ENCODE measurements around the gene PDE4D.

PDE4D gene

DNA sequence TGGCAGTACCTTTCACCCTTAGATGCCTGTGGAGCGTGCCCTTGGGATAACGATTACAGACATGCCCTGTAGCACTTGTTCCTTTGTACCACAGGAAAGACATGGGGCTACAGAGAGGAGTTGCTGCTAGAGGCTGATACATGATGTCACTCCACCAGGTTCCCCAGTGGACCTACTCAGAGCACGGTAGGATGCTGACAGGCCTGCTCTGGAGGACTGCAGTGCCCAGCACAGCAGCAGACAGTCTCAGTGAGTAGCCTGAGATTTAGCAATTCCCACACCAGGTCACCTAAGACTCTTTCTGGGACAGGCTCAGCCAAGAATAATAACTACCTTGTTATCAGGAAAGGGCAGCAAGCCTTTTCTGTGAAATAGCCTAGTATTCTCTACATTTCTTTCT, 28.8 kb downstream of the PDE4D start:
- H3K4me3 Mint-ChIP-seq, result no peak overlapping the region
- no peak overlapping the region for H3K27ac Mint-ChIP-seq
- ATAC-seq (replicated peaks) (no peak), DNase-seq (no peak)
- peaks cover 0 to 2% of the 10 kb centered on the region in 2 donors for H3K9me3 Mint-ChIP-seq
- H3K27me3 Mint-ChIP-seq, result no peaks in the 10 kb centered on the region
- H3K36me3 Mint-ChIP-seq (ENCODE audit: insufficient read depth), result no peaks in the 10 kb centered on the region
- H3K4me1 Mint-ChIP-seq (ENCODE audit: low read depth in 2 of 2), result no peaks in the 10 kb centered on the region

DNA sequence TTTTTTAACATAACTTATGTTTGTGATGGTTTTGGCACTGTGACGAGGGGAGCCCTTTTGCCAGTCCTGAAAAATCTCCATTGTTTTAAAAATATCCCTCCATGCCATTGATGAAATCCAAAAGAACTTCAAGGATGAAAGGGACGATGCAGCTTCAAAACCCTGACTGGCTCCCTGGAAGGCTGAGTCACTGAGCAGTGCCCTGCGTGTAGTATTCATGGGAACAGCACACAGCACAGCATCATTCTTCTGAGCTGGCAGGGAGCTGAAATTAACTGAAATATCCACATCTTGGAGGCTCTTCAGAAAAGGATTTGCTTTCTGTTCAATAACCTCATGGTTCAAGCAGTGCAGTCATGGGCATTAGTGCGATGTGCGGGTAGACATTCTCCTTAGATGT, 29.7 kb downstream of the PDE4D start:
- Mint-ChIP-seq H3K27me3 (no peaks in the 10 kb centered on the region), H3K27ac (no peak overlapping the region), H3K4me1 (ENCODE audit: low read depth in 2 of 2) (no peaks in the 10 kb centered on the region), H3K4me3 (no peak overlapping the region), H3K9me3 (peaks cover 0 to 2% of the 10 kb centered on the region in 2 donors), H3K36me3 (ENCODE audit: insufficient read depth) (no peaks in the 10 kb centered on the region)
- DNase-seq, result no peak
- no peak for ATAC-seq (replicated peaks)

DNA sequence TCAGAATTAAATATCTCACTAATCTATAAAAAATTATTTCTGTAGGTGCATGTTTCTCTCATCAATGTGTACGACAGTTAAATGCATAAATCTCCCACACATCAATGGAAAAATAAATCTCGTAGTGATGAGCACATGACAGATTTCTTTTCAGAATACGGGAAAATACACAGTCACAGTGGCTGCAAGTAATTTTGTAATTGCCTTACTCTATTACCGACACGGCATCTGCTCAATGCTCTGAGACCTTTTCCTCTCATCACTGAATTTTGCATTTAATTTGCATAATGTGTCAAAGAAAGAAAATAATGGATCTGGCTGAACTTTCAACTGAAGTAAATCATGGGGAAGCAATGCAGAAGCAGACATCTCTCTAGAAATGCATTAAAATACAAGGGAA, 37.2 kb downstream of the PDE4D start:
- no peak for DNase-seq
- no peaks in the 10 kb centered on the region for H3K27me3 Mint-ChIP-seq
- H3K4me3 Mint-ChIP-seq, result no peak overlapping the region
- no peak for ATAC-seq (replicated peaks)
- H3K9me3 Mint-ChIP-seq, result peaks cover 0 to 5% of the 10 kb centered on the region in 2 donors
- no peaks in the 10 kb centered on the region for H3K36me3 Mint-ChIP-seq (ENCODE audit: insufficient read depth)
- no peaks in the 10 kb centered on the region for H3K4me1 Mint-ChIP-seq (ENCODE audit: low read depth in 2 of 2)
- H3K27ac Mint-ChIP-seq, result no peak overlapping the region

DNA sequence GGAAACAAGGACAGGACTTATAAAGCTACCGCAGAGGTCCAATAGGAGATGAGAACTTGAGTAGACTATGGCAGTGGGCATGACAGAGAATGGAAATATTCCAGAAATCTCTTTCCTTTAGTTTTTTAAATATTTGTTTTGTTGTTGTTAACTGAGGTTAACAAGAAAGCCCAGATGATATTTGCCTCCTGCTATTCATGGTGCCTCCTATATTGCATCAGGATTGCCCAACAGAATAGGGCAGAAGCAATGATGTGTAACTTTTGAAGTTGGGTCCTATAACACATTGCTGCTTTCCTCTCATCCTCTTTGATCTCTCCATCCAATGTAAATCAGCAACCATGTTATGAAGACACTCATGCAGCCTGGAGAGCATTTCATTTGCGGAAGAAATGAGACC, 42.8 kb downstream of the PDE4D start:
- DNase-seq (no peak), ATAC-seq (replicated peaks) (no peak)
- Mint-ChIP-seq H3K4me1 (ENCODE audit: low read depth in 2 of 2) (no peaks in the 10 kb centered on the region), H3K27me3 (no peaks in the 10 kb centered on the region), H3K27ac (no peak overlapping the region), H3K4me3 (no peak overlapping the region), H3K36me3 (ENCODE audit: insufficient read depth) (no peaks in the 10 kb centered on the region), H3K9me3 (peaks cover 0 to 5% of the 10 kb centered on the region in 2 donors)

DNA sequence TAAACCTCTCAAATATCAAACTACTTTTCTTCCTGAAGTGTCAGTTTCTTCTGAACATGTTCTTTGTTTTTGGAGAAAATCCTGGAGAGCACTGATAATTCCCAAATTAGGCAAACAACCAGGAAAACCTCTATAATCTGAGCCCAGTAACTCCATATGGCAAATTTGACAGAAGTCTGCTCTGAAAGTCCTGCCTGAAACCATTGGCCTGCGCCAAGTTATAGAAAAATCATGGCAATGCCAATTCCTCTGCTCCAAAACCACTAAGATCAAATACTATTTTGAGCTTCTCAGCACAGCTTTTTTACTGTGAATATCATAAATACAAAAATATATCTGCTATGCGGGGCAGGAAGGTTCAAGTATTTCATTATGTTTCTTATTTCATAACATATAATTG, 45.9 kb downstream of the PDE4D start:
- no peak for ATAC-seq (replicated peaks)
- no peak for DNase-seq
- Mint-ChIP-seq H3K4me3 (no peak overlapping the region), H3K36me3 (ENCODE audit: insufficient read depth) (no peaks in the 10 kb centered on the region), H3K9me3 (peaks cover 0 to 3% of the 10 kb centered on the region in 2 donors), H3K27me3 (no peaks in the 10 kb centered on the region), H3K27ac (no peak overlapping the region), H3K4me1 (ENCODE audit: low read depth in 2 of 2) (no peaks in the 10 kb centered on the region)

DNA sequence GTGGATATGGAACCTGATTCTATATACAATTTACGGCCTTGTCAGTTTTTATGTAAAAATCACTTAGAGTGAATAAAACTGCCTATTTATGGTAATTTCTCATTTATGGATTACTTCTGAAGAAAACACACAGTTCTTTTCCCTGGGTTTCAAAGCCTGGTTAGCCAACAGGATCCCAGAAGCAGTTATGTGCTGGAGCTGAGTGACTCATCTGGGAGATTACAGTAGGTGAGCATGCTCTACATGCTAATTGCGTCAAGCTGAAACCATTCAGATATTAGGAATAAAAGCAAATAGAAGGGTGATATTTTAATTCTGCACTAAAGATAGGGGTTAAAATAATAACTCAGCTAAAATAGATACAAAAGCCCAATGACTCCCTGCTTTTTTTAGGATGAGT, 47.8 kb downstream of the PDE4D start:
- Mint-ChIP-seq H3K4me1 (ENCODE audit: low read depth in 2 of 2) (no peaks in the 10 kb centered on the region), H3K27me3 (no peaks in the 10 kb centered on the region)
- ATAC-seq (replicated peaks), result no peak

DNA sequence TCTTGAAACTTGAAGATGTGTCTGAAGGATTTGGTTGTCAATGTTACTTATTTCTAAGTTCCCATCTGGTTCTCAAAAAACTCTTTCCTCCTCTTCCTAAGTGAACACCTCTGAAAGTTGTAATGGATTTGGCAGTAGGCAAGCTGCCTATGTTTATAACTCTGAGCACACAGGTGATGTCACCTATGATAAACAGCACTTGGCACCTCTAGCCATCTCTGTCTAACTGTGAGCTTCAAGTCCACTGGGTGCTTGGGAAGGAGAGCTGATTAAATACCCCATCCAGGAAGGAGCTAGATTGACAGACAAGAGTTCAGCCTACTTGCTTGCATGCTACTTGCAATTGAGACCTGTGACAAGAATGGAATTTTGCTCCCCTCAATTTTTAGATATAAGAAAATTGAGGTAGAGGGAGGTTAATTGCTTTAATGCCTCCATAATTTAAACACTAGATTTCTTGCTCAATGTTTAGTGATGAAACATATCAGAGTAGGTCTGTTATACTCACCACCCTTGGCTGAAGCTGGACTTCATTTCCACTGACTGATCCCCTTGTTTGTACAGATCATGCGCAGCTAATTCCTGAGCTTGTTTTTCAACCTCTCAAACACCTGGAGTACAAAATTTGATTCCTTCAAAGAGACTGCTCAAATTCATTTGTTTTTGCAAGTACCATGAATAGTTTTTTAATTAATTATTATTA, 49.9 kb downstream of the PDE4D start:
- no peaks in the 10 kb centered on the region for H3K27me3 Mint-ChIP-seq
- H3K9me3 Mint-ChIP-seq, result no peaks in the 10 kb centered on the region
- no peak for ATAC-seq (replicated peaks)
- H3K27ac Mint-ChIP-seq, result no peak overlapping the region
- no peaks in the 10 kb centered on the region for H3K4me1 Mint-ChIP-seq (ENCODE audit: low read depth in 2 of 2)
- no peak for DNase-seq
- no peaks in the 10 kb centered on the region for H3K36me3 Mint-ChIP-seq (ENCODE audit: insufficient read depth)
- no peak overlapping the region for H3K4me3 Mint-ChIP-seq

More for the DNA sequence above, 47.8 kb downstream of the PDE4D start:
- DNase-seq, result no peak
- H3K36me3 Mint-ChIP-seq (ENCODE audit: insufficient read depth), result no peaks in the 10 kb centered on the region
- no peak overlapping the region for H3K27ac Mint-ChIP-seq
- H3K9me3 Mint-ChIP-seq, result peaks cover 0 to 3% of the 10 kb centered on the region in 2 donors
- no peak overlapping the region for H3K4me3 Mint-ChIP-seq

DNA sequence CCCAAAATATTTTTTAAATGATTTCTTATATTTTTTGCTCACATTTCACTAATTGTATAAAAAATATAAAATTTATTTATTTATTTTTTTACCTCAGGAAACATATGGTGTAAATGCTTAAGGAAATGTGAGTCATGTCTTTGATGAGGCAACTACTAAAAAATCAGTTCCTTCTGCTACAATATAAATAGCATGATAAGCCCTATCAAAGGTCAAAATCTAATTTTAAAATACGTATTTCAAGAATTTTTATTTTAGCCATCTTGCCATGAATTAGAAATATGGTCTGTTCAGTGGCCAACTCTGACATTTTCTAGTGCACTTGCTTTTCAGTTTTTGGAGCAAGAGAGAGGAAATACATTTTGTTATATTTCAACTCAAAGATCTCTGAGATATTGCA, 50.5 kb downstream of the PDE4D start:
- Mint-ChIP-seq H3K4me1 (ENCODE audit: low read depth in 2 of 2) (no peaks in the 10 kb centered on the region), H3K27ac (no peak overlapping the region), H3K9me3 (no peaks in the 10 kb centered on the region), H3K36me3 (ENCODE audit: insufficient read depth) (no peaks in the 10 kb centered on the region), H3K4me3 (no peak overlapping the region), H3K27me3 (no peaks in the 10 kb centered on the region)
- ATAC-seq (replicated peaks) (no peak), DNase-seq (no peak)

DNA sequence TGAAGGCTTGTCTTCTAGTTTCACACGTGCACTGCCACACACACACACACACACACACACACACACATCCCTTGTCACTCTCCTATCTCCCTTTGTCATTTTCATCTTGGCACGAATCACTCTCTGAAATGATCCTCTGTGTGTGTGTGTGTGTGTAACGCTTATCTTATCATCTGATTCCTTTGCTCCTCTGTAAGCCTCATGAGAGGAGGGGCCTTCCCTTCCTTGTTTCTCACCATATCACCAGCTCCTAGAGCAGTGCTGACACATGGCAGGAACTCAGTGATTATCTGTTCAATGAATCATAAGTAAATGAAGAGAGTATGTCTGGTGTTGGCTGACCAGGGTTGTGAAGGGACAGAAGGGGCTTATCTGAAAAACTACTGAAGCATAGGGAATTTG, 53.3 kb downstream of the PDE4D start:
- ATAC-seq (replicated peaks) (no peak), DNase-seq (no peak)
- Mint-ChIP-seq H3K9me3 (no peaks in the 10 kb centered on the region), H3K27ac (no peak overlapping the region), H3K4me1 (ENCODE audit: low read depth in 2 of 2) (no peaks in the 10 kb centered on the region), H3K27me3 (no peaks in the 10 kb centered on the region), H3K36me3 (ENCODE audit: insufficient read depth) (no peaks in the 10 kb centered on the region), H3K4me3 (no peak overlapping the region)

DNA sequence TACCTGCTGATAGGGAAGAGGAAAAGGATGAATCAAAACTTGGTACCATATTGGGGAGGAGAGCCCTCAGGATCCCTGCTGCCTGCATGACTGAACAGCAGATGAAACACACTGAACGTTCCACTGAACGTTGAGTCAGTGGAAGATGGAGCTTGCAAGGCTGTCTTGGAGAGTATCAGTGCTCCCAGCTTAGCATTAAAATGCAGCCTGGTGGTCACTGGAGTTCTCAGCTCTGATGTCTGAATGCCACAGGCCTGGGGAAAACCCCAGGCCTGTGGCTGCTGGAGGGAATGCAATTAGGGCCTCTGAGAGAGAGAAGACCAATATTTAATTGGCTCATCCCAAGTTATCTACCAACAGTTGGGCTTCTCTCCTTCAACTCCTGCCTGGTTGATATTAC, 54.5 kb downstream of the PDE4D start:
- no peaks in the 10 kb centered on the region for H3K36me3 Mint-ChIP-seq (ENCODE audit: insufficient read depth)
- H3K9me3 Mint-ChIP-seq, result no peaks in the 10 kb centered on the region
- H3K27ac Mint-ChIP-seq, result no peak overlapping the region
- DNase-seq (no peak), ATAC-seq (replicated peaks) (no peak)
- H3K4me1 Mint-ChIP-seq (ENCODE audit: low read depth in 2 of 2), result no peaks in the 10 kb centered on the region
- H3K27me3 Mint-ChIP-seq, result no peaks in the 10 kb centered on the region
- H3K4me3 Mint-ChIP-seq, result no peak overlapping the region

DNA sequence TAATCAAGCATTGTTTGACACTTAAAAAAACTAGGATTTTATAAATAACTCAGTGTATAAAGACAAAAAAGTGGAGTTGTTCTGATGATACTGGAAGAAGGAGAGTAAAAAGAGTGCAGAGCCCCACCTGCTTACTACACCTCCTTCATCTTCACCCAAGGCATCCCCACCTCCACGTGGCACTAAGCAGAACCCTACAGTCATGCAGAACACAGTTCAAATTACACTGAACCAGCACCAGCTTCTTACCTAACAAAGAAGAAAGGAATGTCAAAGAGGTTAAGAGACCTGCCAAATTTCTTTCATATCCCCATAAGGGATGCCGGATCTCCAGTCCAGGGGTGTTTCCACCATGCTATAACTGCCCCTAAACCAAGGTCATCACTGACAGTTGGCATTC, 55.5 kb downstream of the PDE4D start:
- no peaks in the 10 kb centered on the region for H3K27me3 Mint-ChIP-seq
- H3K27ac Mint-ChIP-seq, result no peak overlapping the region
- DNase-seq, result no peak
- H3K9me3 Mint-ChIP-seq, result peaks cover 1 to 2% of the 10 kb centered on the region in 2 donors
- ATAC-seq (replicated peaks), result no peak
- no peak overlapping the region for H3K4me3 Mint-ChIP-seq
- H3K4me1 Mint-ChIP-seq (ENCODE audit: low read depth in 2 of 2), result no peaks in the 10 kb centered on the region
- no peaks in the 10 kb centered on the region for H3K36me3 Mint-ChIP-seq (ENCODE audit: insufficient read depth)

DNA sequence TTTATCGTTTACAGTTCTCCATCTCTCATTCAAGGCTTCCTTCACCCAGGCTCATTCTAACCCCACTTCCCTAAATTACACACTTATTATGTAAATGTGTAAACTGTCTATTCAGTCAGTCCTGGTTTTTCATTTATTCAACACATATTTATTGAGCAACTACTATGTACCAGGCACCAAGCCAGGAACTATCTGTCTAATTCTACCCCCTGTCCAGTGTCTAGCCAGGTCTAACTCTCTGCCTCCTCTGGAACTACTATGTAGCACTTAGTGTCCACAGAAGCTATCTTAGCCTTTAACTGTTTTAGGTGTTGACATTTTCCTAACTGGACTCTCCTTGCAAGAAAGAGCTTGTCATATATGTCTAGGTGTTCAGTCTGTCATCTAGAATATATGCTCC, 56.5 kb downstream of the PDE4D start:
- H3K4me3 Mint-ChIP-seq, result no peak overlapping the region
- H3K36me3 Mint-ChIP-seq (ENCODE audit: insufficient read depth), result no peaks in the 10 kb centered on the region
- H3K4me1 Mint-ChIP-seq (ENCODE audit: low read depth in 2 of 2), result no peaks in the 10 kb centered on the region
- H3K9me3 Mint-ChIP-seq, result peaks cover 2 to 9% of the 10 kb centered on the region in 2 donors
- no peaks in the 10 kb centered on the region for H3K27me3 Mint-ChIP-seq
- DNase-seq, result no peak
- no peak for ATAC-seq (replicated peaks)
- no peak overlapping the region for H3K27ac Mint-ChIP-seq

DNA sequence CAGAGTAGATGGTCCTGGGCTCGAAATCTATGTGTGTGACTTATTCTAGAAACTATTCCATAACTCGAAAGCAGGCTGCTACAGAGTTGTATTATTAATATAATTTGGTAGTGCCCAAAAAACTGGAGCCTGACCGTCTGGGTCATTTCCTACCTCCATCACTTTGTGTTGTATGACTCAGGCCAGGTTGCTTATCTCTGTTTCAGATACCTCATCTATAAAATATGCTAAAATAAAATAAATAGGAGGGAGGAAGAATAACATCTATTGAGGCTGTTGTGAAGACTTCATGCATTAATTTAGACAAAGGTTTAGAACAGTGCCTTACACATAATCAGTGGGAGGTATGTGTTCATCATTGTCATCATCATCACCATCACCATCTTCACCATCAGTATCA, 57.7 kb downstream of the PDE4D start:
- Mint-ChIP-seq H3K4me1 (ENCODE audit: low read depth in 2 of 2) (no peaks in the 10 kb centered on the region), H3K9me3 (peaks cover 4 to 9% of the 10 kb centered on the region in 2 donors), H3K36me3 (ENCODE audit: insufficient read depth) (no peaks in the 10 kb centered on the region), H3K27ac (no peak overlapping the region), H3K27me3 (no peaks in the 10 kb centered on the region), H3K4me3 (no peak overlapping the region)
- no peak for DNase-seq
- ATAC-seq (replicated peaks), result no peak

DNA sequence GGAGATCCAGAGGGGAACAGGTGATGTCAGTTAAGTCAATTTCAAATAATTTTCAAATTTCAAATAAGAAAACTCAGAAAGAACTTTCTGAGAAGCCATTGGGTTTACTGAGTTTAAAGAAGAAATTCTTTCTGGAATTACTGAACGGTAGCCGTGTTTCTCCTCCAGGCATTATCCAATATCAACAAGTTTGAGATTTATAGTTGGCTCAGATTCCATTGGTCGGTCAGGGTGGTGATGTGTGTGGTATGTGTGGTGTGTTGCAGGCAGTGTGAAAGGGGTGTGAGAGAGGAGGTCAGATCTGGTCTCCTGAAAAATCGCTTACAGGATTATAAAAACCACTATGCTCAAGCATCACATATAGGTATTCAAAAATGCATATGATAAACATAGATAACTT, 60.1 kb downstream of the PDE4D start:
- Mint-ChIP-seq H3K9me3 (peaks cover 4 to 9% of the 10 kb centered on the region in 2 donors), H3K36me3 (ENCODE audit: insufficient read depth) (no peaks in the 10 kb centered on the region), H3K4me1 (ENCODE audit: low read depth in 2 of 2) (no peaks in the 10 kb centered on the region), H3K27me3 (no peaks in the 10 kb centered on the region), H3K27ac (no peak overlapping the region), H3K4me3 (no peak overlapping the region)
- DNase-seq, result no peak
- no peak for ATAC-seq (replicated peaks)

Data from effector memory CD8-positive, alpha-beta T cell (primary cell).